HepG2 (cell line): Measurements from ENCODE around the gene SIX4. TPM values are rescaled to one million over a fixed set of nuclear protein-coding genes. Genes with fewer than 3 reads are reported as not detected.

ENCODE experiments used
- CBX1 ChIP-seq: IDR thresholded peaks from one replicate; pipeline ENCODE4 v1.6.1; 2016; ENCODE audit warnings: antibody characterized with exemption, low read depth
- CBX2 ChIP-seq, 2 experiments: fragments of 200-600 bp in 1 of 2; sonication (generic); formaldehyde crosslinking in 1 of 2; IDR thresholded peaks; 2 replicates each; pipeline versions ENCODE4 v1.7.0 to v1.8.1; 2018 to 2022; ENCODE audit warnings: low read depth in 2 of 2, low read length in 1 of 2, mild to moderate bottlenecking in 1 of 2, missing genetic modification reagents in 1 of 2
- MIER2 ChIP-seq: IDR thresholded peaks from 2 replicates; pipeline ENCODE4 v1.6.1; 2016; ENCODE audit warnings: missing biosample characterization, missing genetic modification reagents
- POGZ ChIP-seq: sonication (generic); formaldehyde crosslinking; IDR thresholded peaks from 2 replicates; pipeline ENCODE4 v1.4.0; 2020; ENCODE audit warnings: mild to moderate bottlenecking, missing genetic modification reagents
- REXO4 ChIP-seq: sonication (generic); formaldehyde crosslinking; IDR thresholded peaks from 2 replicates; pipeline ENCODE4 v1.8.0; 2022; ENCODE audit warnings: missing genetic modification reagents, mild to moderate bottlenecking, borderline replicate concordance
- SKIL ChIP-seq: sonication (generic); formaldehyde crosslinking; IDR thresholded peaks from 2 replicates; pipeline ENCODE4 v1.8.0; 2022; ENCODE audit warnings: missing genetic modification reagents, mild to moderate bottlenecking, moderate library complexity, borderline replicate concordance
- SOX5 ChIP-seq: IDR thresholded peaks from 2 replicates; pipeline ENCODE4 v1.6.1; 2016; ENCODE audit warnings: borderline replicate concordance
- U2AF1 ChIP-seq: fragments of 200-400 bp; formaldehyde crosslinking; optimal IDR thresholded peaks from 2 replicates; pipeline ENCODE3; 2017; ENCODE audit warnings: mild to moderate bottlenecking, low read depth, low read length
- polyA plus RNA-seq, 8 experiments: library from polyadenylated mRNA; depleted of rRNA in 3 of 8; stranded (reverse) in 7 of 8; unstranded in 1 of 8; fragments of >200 nt; fragmentation: Illumina TruSeq in 4 of 8; extraction: Trizol in 4 of 8; gene quantifications; 2 replicates each; pipeline versions ENCODE4 v1.2.1 to v1.2.3, GENCODE V29; 2011 to 2016; ENCODE audit warnings: low read depth in 4 of 8, missing spikeins in 1 of 8, mixed read lengths in 1 of 8; ENCODE audit not compliant: insufficient read depth in 1 of 8
- total RNA-seq, 5 experiments: library from RNA; depleted of rRNA; stranded (reverse); fragments of >200 nt; fragmentation: Illumina TruSeq; extraction: Trizol; gene quantifications; 2 replicates each; pipeline ENCODE4 v1.2.3, GENCODE V29; 2016; ENCODE audit warnings: low read depth in 1 of 5
- TF ChIP-seq, protein P1 (sequence below): sonication (generic); formaldehyde crosslinking; conservative IDR thresholded peaks from 2 replicates; pipeline ENCODE4 v1.8.0; 2022; ENCODE audit warnings: low read depth, missing genetic modification reagents
- TF ChIP-seq, protein P2 (sequence below): sonication (generic); formaldehyde crosslinking; IDR thresholded peaks from 2 replicates; pipeline ENCODE4 v1.8.0; 2023; ENCODE audit warnings: mild to moderate bottlenecking, missing genetic modification reagents
- TF ChIP-seq, protein P3 (sequence below): sonication (generic); formaldehyde crosslinking; IDR thresholded peaks from 2 replicates; pipeline ENCODE4 v1.8.0; 2022; ENCODE audit warnings: missing genetic modification reagents, mild to moderate bottlenecking, borderline replicate concordance
- TF ChIP-seq, protein P4 (sequence below): sonication (generic); formaldehyde crosslinking; IDR thresholded peaks from 2 replicates; pipeline ENCODE4 v1.4.0; 2020; ENCODE audit warnings: missing genetic modification reagents
- TF ChIP-seq, protein P5 (sequence below): sonication (generic); IDR thresholded peaks from 2 replicates; pipeline ENCODE4 v1.6.1; 2016; ENCODE audit warnings: low read depth, borderline replicate concordance
- TF ChIP-seq, protein P6 (sequence below): sonication (generic); formaldehyde crosslinking; IDR thresholded peaks from 2 replicates; pipeline ENCODE4 v1.5.1; 2020; ENCODE audit warnings: missing genetic modification reagents, mild to moderate bottlenecking, borderline replicate concordance

SIX4 gene
- total and polyA plus RNA-seq, 2 of the 13 experiments (the other 11 are each of a cell fraction or from before 2014, with no cell fraction given) = 5.0 to 6.0 TPM

DNA sequence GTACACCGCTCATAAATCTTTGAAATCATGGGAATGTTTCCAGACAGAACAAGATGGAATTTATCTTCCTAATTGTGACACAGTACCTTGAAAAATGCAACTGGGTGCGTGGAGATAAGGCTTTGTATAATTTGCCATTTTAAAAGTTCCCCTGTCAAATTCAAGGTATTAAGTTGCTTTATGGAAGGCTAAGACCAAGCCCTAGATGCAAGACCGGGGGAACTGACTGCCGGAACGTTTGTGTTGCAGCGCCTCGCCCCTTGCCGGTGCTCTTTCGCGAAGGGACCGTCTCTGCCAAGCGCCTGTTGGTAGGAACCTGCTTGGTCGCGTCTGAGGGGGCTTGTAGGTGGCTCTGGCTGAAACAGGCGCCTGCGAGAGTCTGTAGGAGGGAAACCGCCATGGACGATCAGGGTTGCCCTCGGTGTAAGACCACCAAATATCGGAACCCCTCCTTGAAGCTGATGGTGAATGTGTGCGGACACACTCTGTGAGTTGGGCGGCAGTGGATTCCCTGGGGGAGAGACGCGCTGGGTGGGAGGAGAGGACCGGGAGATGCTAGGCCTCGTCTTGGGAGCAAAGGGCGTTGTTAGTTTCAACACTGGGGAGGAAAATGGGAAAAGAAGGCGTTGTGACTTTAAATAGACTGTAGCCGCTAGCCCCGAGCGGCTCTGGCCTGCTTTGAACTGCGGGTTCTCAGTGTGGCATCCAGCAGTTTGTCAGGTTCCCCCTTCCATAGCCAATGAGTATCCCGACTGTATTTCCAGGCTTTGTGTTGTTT is 10.5 kb upstream of the SIX4 start, which contains the start of gene MNAT1 (continued):
- TF ChIP-seq SKIL (no peak), U2AF1 (peak; percentile 41), CBX2 (IDR thresholded peaks at IDR 0.05; ENCODE audit: low read depth, low read length) (peak; percentile 77; the same call in 1 of the 2 replicates), CBX2 (CRISPR knock-in tag; IDR thresholded peaks at IDR 0.05; ENCODE audit: low read depth) (peak; percentile 93; the same call in 1 of the 2 replicates), POGZ (CRISPR knock-in tag) (peak; percentile 98), REXO4 (no peak), MIER2 (CRISPR knock-in tag) (peak; percentile 84), SOX5 (CRISPR knock-in tag) (peak; percentile 45; the same call in 1 of the 2 replicates), CBX1 (peak; percentile 84)
- TF ChIP-seq, protein P1, sequence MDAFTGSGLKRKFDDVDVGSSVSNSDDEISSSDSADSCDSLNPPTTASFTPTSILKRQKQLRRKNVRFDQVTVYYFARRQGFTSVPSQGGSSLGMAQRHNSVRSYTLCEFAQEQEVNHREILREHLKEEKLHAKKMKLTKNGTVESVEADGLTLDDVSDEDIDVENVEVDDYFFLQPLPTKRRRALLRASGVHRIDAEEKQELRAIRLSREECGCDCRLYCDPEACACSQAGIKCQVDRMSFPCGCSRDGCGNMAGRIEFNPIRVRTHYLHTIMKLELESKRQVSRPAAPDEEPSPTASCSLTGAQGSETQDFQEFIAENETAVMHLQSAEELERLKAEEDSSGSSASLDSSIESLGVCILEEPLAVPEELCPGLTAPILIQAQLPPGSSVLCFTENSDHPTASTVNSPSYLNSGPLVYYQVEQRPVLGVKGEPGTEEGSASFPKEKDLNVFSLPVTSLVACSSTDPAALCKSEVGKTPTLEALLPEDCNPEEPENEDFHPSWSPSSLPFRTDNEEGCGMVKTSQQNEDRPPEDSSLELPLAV (CRISPR knock-in tag) = no peak
- TF ChIP-seq, protein P2, sequence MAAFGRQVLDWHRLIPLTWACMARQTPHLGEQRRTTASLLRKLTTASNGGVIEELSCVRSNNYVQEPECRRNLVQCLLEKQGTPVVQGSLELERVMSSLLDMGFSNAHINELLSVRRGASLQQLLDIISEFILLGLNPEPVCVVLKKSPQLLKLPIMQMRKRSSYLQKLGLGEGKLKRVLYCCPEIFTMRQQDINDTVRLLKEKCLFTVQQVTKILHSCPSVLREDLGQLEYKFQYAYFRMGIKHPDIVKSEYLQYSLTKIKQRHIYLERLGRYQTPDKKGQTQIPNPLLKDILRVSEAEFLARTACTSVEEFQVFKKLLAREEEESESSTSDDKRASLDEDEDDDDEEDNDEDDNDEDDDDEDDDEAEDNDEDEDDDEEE (CRISPR knock-in tag) = peak; percentile 82; the same call in 1 of the 2 replicates
- TF ChIP-seq, protein P3, sequence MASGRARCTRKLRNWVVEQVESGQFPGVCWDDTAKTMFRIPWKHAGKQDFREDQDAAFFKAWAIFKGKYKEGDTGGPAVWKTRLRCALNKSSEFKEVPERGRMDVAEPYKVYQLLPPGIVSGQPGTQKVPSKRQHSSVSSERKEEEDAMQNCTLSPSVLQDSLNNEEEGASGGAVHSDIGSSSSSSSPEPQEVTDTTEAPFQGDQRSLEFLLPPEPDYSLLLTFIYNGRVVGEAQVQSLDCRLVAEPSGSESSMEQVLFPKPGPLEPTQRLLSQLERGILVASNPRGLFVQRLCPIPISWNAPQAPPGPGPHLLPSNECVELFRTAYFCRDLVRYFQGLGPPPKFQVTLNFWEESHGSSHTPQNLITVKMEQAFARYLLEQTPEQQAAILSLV (CRISPR knock-in tag) = peak; percentile 83; the same call in 1 of the 2 replicates
- TF ChIP-seq, protein P4, sequence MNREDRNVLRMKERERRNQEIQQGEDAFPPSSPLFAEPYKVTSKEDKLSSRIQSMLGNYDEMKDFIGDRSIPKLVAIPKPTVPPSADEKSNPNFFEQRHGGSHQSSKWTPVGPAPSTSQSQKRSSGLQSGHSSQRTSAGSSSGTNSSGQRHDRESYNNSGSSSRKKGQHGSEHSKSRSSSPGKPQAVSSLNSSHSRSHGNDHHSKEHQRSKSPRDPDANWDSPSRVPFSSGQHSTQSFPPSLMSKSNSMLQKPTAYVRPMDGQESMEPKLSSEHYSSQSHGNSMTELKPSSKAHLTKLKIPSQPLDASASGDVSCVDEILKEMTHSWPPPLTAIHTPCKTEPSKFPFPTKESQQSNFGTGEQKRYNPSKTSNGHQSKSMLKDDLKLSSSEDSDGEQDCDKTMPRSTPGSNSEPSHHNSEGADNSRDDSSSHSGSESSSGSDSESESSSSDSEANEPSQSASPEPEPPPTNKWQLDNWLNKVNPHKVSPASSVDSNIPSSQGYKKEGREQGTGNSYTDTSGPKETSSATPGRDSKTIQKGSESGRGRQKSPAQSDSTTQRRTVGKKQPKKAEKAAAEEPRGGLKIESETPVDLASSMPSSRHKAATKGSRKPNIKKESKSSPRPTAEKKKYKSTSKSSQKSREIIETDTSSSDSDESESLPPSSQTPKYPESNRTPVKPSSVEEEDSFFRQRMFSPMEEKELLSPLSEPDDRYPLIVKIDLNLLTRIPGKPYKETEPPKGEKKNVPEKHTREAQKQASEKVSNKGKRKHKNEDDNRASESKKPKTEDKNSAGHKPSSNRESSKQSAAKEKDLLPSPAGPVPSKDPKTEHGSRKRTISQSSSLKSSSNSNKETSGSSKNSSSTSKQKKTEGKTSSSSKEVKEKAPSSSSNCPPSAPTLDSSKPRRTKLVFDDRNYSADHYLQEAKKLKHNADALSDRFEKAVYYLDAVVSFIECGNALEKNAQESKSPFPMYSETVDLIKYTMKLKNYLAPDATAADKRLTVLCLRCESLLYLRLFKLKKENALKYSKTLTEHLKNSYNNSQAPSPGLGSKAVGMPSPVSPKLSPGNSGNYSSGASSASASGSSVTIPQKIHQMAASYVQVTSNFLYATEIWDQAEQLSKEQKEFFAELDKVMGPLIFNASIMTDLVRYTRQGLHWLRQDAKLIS = no peak; the same call in 1 of the 2 replicates
- TF ChIP-seq, protein P5, sequence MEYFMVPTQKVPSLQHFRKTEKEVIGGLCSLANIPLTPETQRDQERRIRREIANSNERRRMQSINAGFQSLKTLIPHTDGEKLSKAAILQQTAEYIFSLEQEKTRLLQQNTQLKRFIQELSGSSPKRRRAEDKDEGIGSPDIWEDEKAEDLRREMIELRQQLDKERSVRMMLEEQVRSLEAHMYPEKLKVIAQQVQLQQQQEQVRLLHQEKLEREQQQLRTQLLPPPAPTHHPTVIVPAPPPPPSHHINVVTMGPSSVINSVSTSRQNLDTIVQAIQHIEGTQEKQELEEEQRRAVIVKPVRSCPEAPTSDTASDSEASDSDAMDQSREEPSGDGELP = peak; percentile 51; the same call in 1 of the 2 replicates
- TF ChIP-seq, protein P6, sequence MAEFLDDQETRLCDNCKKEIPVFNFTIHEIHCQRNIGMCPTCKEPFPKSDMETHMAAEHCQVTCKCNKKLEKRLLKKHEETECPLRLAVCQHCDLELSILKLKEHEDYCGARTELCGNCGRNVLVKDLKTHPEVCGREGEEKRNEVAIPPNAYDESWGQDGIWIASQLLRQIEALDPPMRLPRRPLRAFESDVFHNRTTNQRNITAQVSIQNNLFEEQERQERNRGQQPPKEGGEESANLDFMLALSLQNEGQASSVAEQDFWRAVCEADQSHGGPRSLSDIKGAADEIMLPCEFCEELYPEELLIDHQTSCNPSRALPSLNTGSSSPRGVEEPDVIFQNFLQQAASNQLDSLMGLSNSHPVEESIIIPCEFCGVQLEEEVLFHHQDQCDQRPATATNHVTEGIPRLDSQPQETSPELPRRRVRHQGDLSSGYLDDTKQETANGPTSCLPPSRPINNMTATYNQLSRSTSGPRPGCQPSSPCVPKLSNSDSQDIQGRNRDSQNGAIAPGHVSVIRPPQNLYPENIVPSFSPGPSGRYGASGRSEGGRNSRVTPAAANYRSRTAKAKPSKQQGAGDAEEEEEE (CRISPR knock-in tag) = no peak
